OCI-LY7 (cell line): ENCODE measurements around the gene TNFRSF17.

Experiments
- CTCF ChIP-seq: fragments of 200-600 bp; sonication (generic); conservative IDR thresholded peaks from 2 replicates; pipeline ENCODE4 v1.5.1; 2014; ENCODE audit warnings: mild to moderate bottlenecking, antibody characterized with exemption, low read length, moderate library complexity, mixed read lengths
- EZH2phosphoT487 ChIP-seq: fragments of 200-600 bp; sonication (generic); IDR thresholded peaks from 2 replicates; pipeline ENCODE4 v1.6.1; 2018; ENCODE audit warnings: low read depth, borderline replicate concordance, mild to moderate bottlenecking, mixed run types, antibody characterized with exemption, low read length, moderate library complexity, mixed read lengths

- TF ChIP-seq CTCF (no peak), EZH2phosphoT487 (no peak)
Observed at GRCh38 chr16:11916524-11917285, 48.3 kb upstream of the TNFRSF17 start.
